Measurements from ENCODE around the gene STAM2.
"Not testable (repeated sequence)": the region's sequence is repeated elsewhere in the genome, so short reads cannot be mapped to it uniquely, and the experiment has no call there.

Gene STAM2

GRCh38 chr2:152172201-152172785 is 3.3 kb downstream of the STAM2 start:
- DNase-seq (ENCODE audit: low read depth) = not testable (repeated sequence)

GRCh38 chr2:152171718-152172117 is 3.8 kb downstream of the STAM2 start:
- peak; percentile 21 for DNase-seq (ENCODE audit: low read depth)

- not testable (repeated sequence) for DNase-seq (ENCODE audit: low read depth)
These were observed 6.4 kb downstream of the STAM2 start for GRCh38 chr2:152169158-152169557.

- DNase-seq (ENCODE audit: low read depth) = not testable (repeated sequence)
These were observed 8.1 kb downstream of the STAM2 start for GRCh38 chr2:152167470-152167869.

- DNase-seq (ENCODE audit: low read depth) = peak; percentile 4
These were observed 8.5 kb downstream of the STAM2 start for GRCh38 chr2:152167065-152167464.

GRCh38 chr2:152166633-152167032 is 8.9 kb downstream of the STAM2 start:
- DNase-seq (ENCODE audit: low read depth) = peak; percentile 43

- DNase-seq (ENCODE audit: low read depth) = no peak
These were observed 9.8 kb downstream of the STAM2 start for GRCh38 chr2:152165780-152166179.

GRCh38 chr2:152165306-152165705 is 10.3 kb downstream of the STAM2 start:
- no peak for DNase-seq (ENCODE audit: low read depth)

- not testable (repeated sequence) for DNase-seq (ENCODE audit: low read depth)
These were observed 11.9 kb downstream of the STAM2 start for GRCh38 chr2:152163669-152164068.

GRCh38 chr2:152162141-152162540 is 13.4 kb downstream of the STAM2 start:
- DNase-seq (ENCODE audit: low read depth) = no peak

- DNase-seq (ENCODE audit: low read depth) = no peak
These were observed 14.0 kb downstream of the STAM2 start for GRCh38 chr2:152161598-152161997.

GRCh38 chr2:152160378-152160777 is 15.2 kb downstream of the STAM2 start:
- not testable (repeated sequence) for DNase-seq (ENCODE audit: low read depth)

GRCh38 chr2:152157253-152157652 is 18.3 kb downstream of the STAM2 start:
- no peak for DNase-seq (ENCODE audit: low read depth)

- DNase-seq (ENCODE audit: low read depth) = peak; percentile 21
These were observed 20.4 kb downstream of the STAM2 start for GRCh38 chr2:152155209-152155608.

- no peak for DNase-seq (ENCODE audit: low read depth)
These were observed 21.1 kb downstream of the STAM2 start for GRCh38 chr2:152154462-152154861.

- DNase-seq (ENCODE audit: low read depth) = no peak
These were observed 40.9 kb downstream of the STAM2 start for GRCh38 chr2:152134488-152135280.

GRCh38 chr2:152132306-152132705 is 43.3 kb downstream of the STAM2 start:
- no peak for DNase-seq (ENCODE audit: low read depth)

GRCh38 chr2:152127628-152128027 is 47.9 kb downstream of the STAM2 start:
- DNase-seq (ENCODE audit: low read depth) = no peak

- DNase-seq (ENCODE audit: low read depth) = no peak
These were observed 48.9 kb downstream of the STAM2 start for GRCh38 chr2:152126664-152127063.

- DNase-seq (ENCODE audit: low read depth) = no peak
These were observed 53.4 kb downstream of the STAM2 start for GRCh38 chr2:152122161-152122560.

GRCh38 chr2:152120430-152120829 is 55.1 kb downstream of the STAM2 start:
- DNase-seq (ENCODE audit: low read depth) = no peak

GRCh38 chr2:152115952-152116351 is 59.6 kb downstream of the STAM2 start:
- no peak for DNase-seq (ENCODE audit: low read depth)

- DNase-seq (ENCODE audit: low read depth) = no peak
These were observed 61.2 kb downstream of the STAM2 start for GRCh38 chr2:152114366-152114765.

GRCh38 chr2:152107140-152107539 is 68.4 kb downstream of the STAM2 start:
- DNase-seq (ENCODE audit: low read depth) = not testable (repeated sequence)

All from fibroblast of gingiva (primary cell).